Nephron (organoid): ENCODE measurements around the gene MVP.
A peak's percentile ranks its signal among the peaks of the same experiment; 100 is the strongest.

Experiments
- H3K27ac Mint-ChIP-seq, 3 experiments: 2 replicates each; pipeline ENCODE4 v1.8.0; 2020; ENCODE audit warnings: mixed read lengths in 3 of 3, mild to moderate bottlenecking in 2 of 3, moderate library complexity in 1 of 3
- H3K27me3 Mint-ChIP-seq: 2 replicates; pipeline ENCODE4 v1.8.0; 2021; ENCODE audit warnings: low read depth, mild to moderate bottlenecking, moderate library complexity, mixed read lengths
- H3K36me3 Mint-ChIP-seq: 2 replicates; pipeline ENCODE4 v1.8.0; 2020; ENCODE audit warnings: low read depth, mixed read lengths
- H3K4me1 Mint-ChIP-seq: 2 replicates; pipeline ENCODE4 v1.8.0; 2020; ENCODE audit warnings: mixed read lengths
- H3K4me3 Mint-ChIP-seq, 3 experiments: 2 replicates each; pipeline ENCODE4 v1.8.0; 2020; ENCODE audit warnings: mild to moderate bottlenecking in 3 of 3, mixed read lengths in 3 of 3, moderate library complexity in 2 of 3
- H3K9me3 Mint-ChIP-seq: 2 replicates; pipeline ENCODE4 v1.8.0; 2020; ENCODE audit warnings: mixed read lengths
- TF ChIP-seq, protein P1 (sequence below), 3 experiments: fragments of 200-600 bp; sonication (generic); IDR thresholded peaks; one replicate each; pipeline ENCODE4 v1.5.0; 2021; ENCODE audit warnings: antibody characterized with exemption in 3 of 3; ENCODE audit not compliant: unreplicated experiment in 3 of 3

Gene MVP

DNA sequence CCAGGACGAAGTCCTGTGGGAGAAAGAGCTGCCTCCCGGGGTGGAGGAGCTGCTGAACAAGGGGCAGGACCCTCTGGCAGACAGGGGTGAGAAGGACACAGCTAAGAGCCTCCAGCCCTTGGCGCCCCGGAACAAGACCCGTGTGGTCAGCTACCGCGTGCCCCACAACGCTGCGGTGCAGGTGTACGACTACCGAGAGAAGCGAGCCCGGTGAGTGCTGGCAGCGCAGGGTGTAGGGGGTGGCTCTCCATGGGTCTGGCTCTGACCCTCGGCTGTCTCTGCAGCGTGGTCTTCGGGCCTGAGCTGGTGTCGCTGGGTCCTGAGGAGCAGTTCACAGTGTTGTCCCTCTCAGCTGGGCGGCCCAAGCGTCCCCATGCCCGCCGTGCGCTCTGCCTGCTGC, 21.4 kb downstream of the MVP start:
- no peaks in the 10 kb centered on the region for H3K9me3 Mint-ChIP-seq
- H3K4me1 Mint-ChIP-seq = no peaks in the 10 kb centered on the region
- H3K36me3 Mint-ChIP-seq = no peaks in the 10 kb centered on the region
- no peak overlapping the region for H3K27ac Mint-ChIP-seq
- peaks cover 4% of the 10 kb centered on the region for H3K27me3 Mint-ChIP-seq
- no peak overlapping the region for H3K4me3 Mint-ChIP-seq
- TF ChIP-seq, protein P1, sequence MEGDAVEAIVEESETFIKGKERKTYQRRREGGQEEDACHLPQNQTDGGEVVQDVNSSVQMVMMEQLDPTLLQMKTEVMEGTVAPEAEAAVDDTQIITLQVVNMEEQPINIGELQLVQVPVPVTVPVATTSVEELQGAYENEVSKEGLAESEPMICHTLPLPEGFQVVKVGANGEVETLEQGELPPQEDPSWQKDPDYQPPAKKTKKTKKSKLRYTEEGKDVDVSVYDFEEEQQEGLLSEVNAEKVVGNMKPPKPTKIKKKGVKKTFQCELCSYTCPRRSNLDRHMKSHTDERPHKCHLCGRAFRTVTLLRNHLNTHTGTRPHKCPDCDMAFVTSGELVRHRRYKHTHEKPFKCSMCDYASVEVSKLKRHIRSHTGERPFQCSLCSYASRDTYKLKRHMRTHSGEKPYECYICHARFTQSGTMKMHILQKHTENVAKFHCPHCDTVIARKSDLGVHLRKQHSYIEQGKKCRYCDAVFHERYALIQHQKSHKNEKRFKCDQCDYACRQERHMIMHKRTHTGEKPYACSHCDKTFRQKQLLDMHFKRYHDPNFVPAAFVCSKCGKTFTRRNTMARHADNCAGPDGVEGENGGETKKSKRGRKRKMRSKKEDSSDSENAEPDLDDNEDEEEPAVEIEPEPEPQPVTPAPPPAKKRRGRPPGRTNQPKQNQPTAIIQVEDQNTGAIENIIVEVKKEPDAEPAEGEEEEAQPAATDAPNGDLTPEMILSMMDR (IDR thresholded peaks at IDR 0.05; ENCODE audit: unreplicated experiment in 3 of 3) = no peak

DNA sequence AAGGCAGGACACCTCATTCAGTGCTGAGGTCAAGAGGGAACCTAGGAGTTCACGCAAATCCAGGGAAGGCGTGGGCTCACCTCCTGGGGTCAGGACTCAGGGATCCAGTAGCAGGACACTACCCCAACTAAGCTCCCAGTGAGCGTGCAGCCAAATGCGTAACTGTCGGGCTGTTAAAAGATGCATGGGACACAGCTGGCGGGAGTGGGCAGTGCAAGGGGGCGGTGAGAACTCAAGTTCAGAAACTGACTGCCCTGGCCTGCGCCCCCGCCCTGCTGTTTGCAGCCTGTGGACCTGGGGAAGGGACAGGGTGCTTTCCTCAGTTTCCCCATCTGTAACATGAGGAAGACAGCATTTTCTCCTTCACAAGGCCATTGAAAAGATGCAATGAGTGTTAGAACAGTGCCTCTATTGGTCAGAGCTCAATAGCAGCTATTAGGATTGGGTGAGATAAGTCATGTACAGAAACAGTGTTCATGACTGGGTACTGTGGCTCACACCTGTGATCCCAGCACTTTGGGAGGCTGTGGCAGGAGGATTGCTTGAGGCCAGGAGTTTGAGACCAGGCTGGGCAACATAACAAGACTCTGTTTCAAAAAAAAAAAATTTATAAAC, 22.6 kb downstream of the MVP start:
- Mint-ChIP-seq H3K4me3 (no peak overlapping the region), H3K27ac (no peak overlapping the region), H3K36me3 (no peaks in the 10 kb centered on the region), H3K4me1 (no peaks in the 10 kb centered on the region), H3K9me3 (no peaks in the 10 kb centered on the region), H3K27me3 (peaks cover 4% of the 10 kb centered on the region)
- TF ChIP-seq, protein P1 (IDR thresholded peaks at IDR 0.05; ENCODE audit: unreplicated experiment in 3 of 3) = no peak

DNA sequence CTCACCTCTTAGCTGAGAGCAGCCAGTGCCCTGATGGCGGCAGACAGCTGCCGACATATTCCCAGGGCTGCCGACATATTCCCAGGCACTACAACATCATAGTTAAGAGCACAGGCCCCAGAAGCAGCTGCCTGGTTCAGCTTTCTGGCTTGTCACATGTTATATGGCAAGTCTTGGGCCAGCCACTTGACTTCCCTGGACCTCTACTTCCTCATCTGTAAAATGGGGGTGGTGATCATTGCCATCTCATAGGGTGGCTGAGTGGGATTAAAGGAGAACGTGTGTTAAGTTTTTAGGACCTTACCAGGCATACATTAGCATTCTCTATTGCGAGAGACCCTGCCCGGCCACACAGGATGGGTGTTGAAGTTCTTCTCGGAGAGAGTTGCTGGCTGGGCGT, 23.7 kb downstream of the MVP start:
- Mint-ChIP-seq H3K4me1 (no peaks in the 10 kb centered on the region), H3K27ac (no peak overlapping the region), H3K36me3 (no peaks in the 10 kb centered on the region), H3K4me3 (no peak overlapping the region), H3K27me3 (peaks cover 4% of the 10 kb centered on the region), H3K9me3 (no peaks in the 10 kb centered on the region)
- TF ChIP-seq, protein P1 (IDR thresholded peaks at IDR 0.05; ENCODE audit: unreplicated experiment in 3 of 3) = no peak

DNA sequence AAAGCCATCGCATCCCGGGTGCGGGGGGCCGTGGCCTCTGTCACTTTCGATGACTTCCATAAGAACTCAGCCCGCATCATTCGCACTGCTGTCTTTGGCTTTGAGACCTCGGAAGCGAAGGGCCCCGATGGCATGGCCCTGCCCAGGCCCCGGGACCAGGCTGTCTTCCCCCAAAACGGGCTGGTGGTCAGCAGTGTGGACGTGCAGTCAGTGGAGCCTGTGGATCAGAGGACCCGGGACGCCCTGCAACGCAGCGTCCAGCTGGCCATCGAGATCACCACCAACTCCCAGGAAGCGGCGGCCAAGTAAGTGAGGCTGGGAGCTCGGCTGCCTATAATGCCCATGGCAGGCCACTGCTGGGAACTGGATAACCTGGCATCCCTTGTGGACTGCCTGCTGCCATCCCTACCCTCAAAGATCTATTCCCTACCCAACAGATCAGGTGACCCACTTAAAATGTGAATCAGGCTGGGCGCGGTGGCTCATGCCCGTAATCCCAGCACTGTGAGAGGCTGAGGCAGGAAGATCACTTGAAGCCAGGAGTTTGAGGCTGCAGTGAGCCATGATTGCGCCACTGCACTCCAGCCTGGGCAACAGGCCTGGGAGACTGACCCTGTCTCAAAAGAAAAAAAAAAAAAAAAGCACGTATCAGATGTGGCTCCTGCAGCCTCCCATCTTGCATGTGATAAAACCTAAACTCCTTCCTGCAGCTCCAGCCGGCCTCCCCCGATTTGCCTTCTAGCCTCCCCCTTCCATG, 24.5 kb downstream of the MVP start:
- Mint-ChIP-seq H3K36me3 (no peaks in the 10 kb centered on the region), H3K4me3 (no peak overlapping the region), H3K27me3 (peaks cover 4% of the 10 kb centered on the region), H3K9me3 (no peaks in the 10 kb centered on the region), H3K27ac (peak overlapping the region in 1 of 3 experiments; percentile 4), H3K4me1 (peaks cover 5% of the 10 kb centered on the region)
- TF ChIP-seq, protein P1 (IDR thresholded peaks at IDR 0.05; ENCODE audit: unreplicated experiment in 3 of 3) = no peak

DNA sequence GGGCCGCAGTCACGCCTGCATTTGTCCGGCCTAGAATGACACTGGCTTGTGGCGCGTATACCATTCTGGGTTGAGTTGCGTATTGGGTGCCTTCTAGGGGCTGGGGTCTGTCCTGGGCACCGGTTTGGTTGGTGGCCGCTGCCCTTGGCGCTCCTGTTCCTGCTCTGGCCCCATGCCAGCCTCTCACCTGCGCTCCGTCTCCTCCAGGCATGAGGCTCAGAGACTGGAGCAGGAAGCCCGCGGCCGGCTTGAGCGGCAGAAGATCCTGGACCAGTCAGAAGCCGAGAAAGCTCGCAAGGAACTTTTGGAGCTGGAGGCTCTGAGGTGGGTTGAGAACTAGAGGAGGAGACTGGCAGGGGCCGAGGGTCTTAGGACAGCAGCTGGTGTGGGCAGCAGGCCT, 25.4 kb downstream of the MVP start:
- Mint-ChIP-seq H3K36me3 (no peaks in the 10 kb centered on the region), H3K27ac (peak overlapping the region in 1 of 3 experiments; percentile 4), H3K27me3 (no peaks in the 10 kb centered on the region), H3K9me3 (no peaks in the 10 kb centered on the region), H3K4me3 (no peak overlapping the region), H3K4me1 (peaks cover 5% of the 10 kb centered on the region)
- TF ChIP-seq, protein P1 (IDR thresholded peaks at IDR 0.05; ENCODE audit: unreplicated experiment in 3 of 3) = no peak
